ENCODE results near the gene RRAD. TPM values are rescaled to one million over a fixed set of nuclear protein-coding genes. Genes with fewer than 3 reads are reported as not detected.
A peak's percentile ranks its signal among the peaks of the same experiment; 100 is the strongest.

Gene RRAD
- total RNA-seq, 1 donor from 2014 or later = 0.24 TPM

DNA sequence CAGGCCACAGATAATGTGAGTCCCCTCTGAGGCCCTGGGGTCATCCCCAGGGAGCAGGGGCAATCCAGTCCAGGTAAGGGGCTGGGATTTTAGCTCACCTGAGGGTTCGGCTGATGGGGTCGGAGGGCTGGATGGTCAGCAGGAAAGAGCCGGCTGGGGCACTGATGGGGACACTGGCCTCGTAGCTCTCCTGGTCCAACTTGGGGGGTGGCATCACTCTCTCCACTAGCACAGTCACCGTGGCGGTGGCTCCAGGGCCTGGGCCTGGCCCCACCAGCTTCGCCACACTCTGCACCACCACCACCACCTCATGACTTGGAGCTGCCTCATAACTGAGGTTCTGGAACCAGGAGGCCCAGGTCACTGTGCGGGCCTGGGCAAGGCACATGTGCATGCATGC lies 13.5 kb downstream of the RRAD start:
- H3K4me1 ChIP-seq = no peaks in the 10 kb centered on the region

DNA sequence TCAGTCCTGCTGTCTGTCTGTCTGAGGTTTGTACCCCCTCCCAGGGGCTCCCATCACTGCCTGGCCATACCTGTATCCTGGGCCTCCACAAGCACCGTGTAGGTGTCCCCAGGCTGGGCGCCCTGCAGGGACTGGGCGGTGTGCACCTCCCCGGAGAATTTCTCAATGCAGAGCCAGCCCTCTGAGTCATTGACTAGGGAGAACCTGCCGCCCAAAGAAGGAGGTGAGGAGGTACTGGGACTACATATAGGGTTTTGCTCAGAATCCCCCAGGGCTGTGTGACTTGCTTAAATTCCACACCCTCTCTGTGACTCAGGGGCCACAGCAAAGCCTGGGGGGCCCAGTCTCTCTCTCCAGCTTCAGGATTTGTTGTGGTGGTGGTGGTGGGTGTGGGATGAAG lies 14.2 kb downstream of the RRAD start:
- no peaks in the 10 kb centered on the region for H3K4me1 ChIP-seq
- H3F3A ChIP-seq (ENCODE audit: low read depth) = no peaks in the 10 kb centered on the region
- Mint-ChIP-seq H3K9me3 (no peaks in the 10 kb centered on the region), H3K4me3 (no peak overlapping the region), H3K27ac (no peak overlapping the region), H3K36me3 (no peaks in the 10 kb centered on the region), H3K27me3 (ENCODE audit: insufficient read depth, low read depth) (peaks cover 18% of the 10 kb centered on the region), H3K4me1 (peaks cover 26% of the 10 kb centered on the region)
- DNase-seq (ENCODE audit: low spot score) = no peak
- H4K20me1 ChIP-seq (ENCODE audit: low read depth) = no peaks in the 10 kb centered on the region
- H3K36me3 ChIP-seq = no peaks in the 10 kb centered on the region
- no peak overlapping the region for H2AFZ ChIP-seq (replicated peaks)
- TF ChIP-seq EZH2phosphoT487 (IDR thresholded peaks at IDR 0.05) (no peak), EZH2 (IDR thresholded peaks at IDR 0.05) (no peak)
- TF ChIP-seq, protein P1, sequence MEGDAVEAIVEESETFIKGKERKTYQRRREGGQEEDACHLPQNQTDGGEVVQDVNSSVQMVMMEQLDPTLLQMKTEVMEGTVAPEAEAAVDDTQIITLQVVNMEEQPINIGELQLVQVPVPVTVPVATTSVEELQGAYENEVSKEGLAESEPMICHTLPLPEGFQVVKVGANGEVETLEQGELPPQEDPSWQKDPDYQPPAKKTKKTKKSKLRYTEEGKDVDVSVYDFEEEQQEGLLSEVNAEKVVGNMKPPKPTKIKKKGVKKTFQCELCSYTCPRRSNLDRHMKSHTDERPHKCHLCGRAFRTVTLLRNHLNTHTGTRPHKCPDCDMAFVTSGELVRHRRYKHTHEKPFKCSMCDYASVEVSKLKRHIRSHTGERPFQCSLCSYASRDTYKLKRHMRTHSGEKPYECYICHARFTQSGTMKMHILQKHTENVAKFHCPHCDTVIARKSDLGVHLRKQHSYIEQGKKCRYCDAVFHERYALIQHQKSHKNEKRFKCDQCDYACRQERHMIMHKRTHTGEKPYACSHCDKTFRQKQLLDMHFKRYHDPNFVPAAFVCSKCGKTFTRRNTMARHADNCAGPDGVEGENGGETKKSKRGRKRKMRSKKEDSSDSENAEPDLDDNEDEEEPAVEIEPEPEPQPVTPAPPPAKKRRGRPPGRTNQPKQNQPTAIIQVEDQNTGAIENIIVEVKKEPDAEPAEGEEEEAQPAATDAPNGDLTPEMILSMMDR (IDR thresholded peaks at IDR 0.05) = no peak
- H3K4me3 ChIP-seq = no peak overlapping the region
- no peak overlapping the region for H3K9ac ChIP-seq
- no peaks in the 10 kb centered on the region for H3K79me2 ChIP-seq (ENCODE audit: low read depth)
- no peaks in the 10 kb centered on the region for H3K9me3 ChIP-seq (ENCODE audit: low read depth)
- peaks cover 1% of the 10 kb centered on the region for H3K27me3 ChIP-seq
- no peak overlapping the region for H3K27ac ChIP-seq
- no peak overlapping the region for H3K4me2 ChIP-seq

More for the DNA sequence above, 13.5 kb downstream of the RRAD start:
- Mint-ChIP-seq H3K4me1 (peaks cover 21% of the 10 kb centered on the region), H3K4me3 (no peak overlapping the region), H3K36me3 (no peaks in the 10 kb centered on the region), H3K9me3 (no peaks in the 10 kb centered on the region), H3K27ac (peak overlapping the region; percentile 83), H3K27me3 (ENCODE audit: insufficient read depth, low read depth) (peaks cover 18% of the 10 kb centered on the region)
- Histone ChIP-seq H3K27me3 (peaks cover 3% of the 10 kb centered on the region), H3K27ac (no peak overlapping the region), H3K4me3 (no peak overlapping the region), H4K20me1 (ENCODE audit: low read depth) (no peaks in the 10 kb centered on the region), H3K36me3 (no peaks in the 10 kb centered on the region), H3K79me2 (ENCODE audit: low read depth) (no peaks in the 10 kb centered on the region), H3K9ac (no peak overlapping the region), H3K4me2 (no peak overlapping the region), H3K9me3 (ENCODE audit: low read depth) (no peaks in the 10 kb centered on the region), H3F3A (ENCODE audit: low read depth) (no peaks in the 10 kb centered on the region), H2AFZ (replicated peaks) (no peak overlapping the region)
- DNase-seq (ENCODE audit: low spot score) = no peak
- TF ChIP-seq, protein P1 (IDR thresholded peaks at IDR 0.05) = no peak
- TF ChIP-seq EZH2 (IDR thresholded peaks at IDR 0.05) = no peak
- no peak for TF ChIP-seq EZH2phosphoT487 (IDR thresholded peaks at IDR 0.05)

DNA sequence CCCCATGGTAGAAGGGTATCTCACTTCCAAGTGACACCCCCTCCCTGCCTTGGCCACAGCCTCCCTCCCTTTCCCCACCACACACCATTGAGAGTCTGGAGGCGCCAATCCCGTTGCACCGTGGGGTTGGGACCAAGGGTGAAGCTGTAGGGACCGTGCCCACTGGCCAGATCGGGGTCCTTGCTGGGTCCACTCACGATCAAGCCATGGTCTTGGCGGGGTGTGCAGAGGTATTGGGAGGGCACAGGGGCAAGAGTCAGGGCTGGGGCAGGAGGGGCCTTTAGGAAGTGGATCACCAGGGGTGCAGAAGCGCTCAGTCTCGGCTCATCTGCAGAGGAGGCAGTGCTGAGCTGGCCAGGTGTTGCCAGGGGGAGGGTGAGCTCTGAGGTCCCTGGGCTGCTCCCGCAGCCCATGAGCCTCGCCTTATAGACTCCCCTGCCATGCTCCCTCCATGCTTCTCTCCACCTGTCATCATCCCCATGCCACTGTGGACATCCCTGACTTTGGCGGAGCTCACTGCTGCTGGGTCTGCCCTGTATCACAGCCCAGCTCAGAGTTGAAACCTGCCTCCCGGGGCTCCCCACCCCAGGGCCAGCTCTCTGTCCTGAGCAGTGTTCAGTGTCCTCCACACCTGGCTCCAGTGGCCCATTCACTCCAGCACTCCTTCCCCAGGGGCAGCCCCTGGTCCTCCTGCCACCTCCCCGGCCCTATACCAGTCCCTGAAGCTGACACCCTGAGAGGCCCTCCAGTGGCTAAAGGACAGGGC lies 15.0 kb downstream of the RRAD start:
- H3K9ac ChIP-seq = no peak overlapping the region

More for the DNA sequence above, 15.0 kb downstream of the RRAD start:
- Mint-ChIP-seq H3K4me3 (no peak overlapping the region), H3K27ac (no peak overlapping the region), H3K9me3 (no peaks in the 10 kb centered on the region), H3K36me3 (no peaks in the 10 kb centered on the region), H3K4me1 (peaks cover 32% of the 10 kb centered on the region), H3K27me3 (ENCODE audit: insufficient read depth, low read depth) (peaks cover 18% of the 10 kb centered on the region)
- no peaks in the 10 kb centered on the region for H3K27me3 ChIP-seq
- no peak overlapping the region for H3K4me3 ChIP-seq
- H3K4me1 ChIP-seq = no peaks in the 10 kb centered on the region
- no peak overlapping the region for H3K4me2 ChIP-seq
- no peaks in the 10 kb centered on the region for H3K9me3 ChIP-seq (ENCODE audit: low read depth)
- no peaks in the 10 kb centered on the region for H4K20me1 ChIP-seq (ENCODE audit: low read depth)
- no peak overlapping the region for H2AFZ ChIP-seq (replicated peaks)
- H3K36me3 ChIP-seq = no peaks in the 10 kb centered on the region
- H3F3A ChIP-seq (ENCODE audit: low read depth) = no peaks in the 10 kb centered on the region
- no peak for TF ChIP-seq EZH2phosphoT487 (IDR thresholded peaks at IDR 0.05)
- no peak for TF ChIP-seq EZH2 (IDR thresholded peaks at IDR 0.05)
- TF ChIP-seq, protein P1 (IDR thresholded peaks at IDR 0.05) = no peak
- no peak overlapping the region for H3K27ac ChIP-seq
- no peaks in the 10 kb centered on the region for H3K79me2 ChIP-seq (ENCODE audit: low read depth)
- DNase-seq (ENCODE audit: low spot score) = no peak

All from neural progenitor cell (in vitro differentiated cells).